NCI-H1092 (cell line): ENCODE data around the gene ABI3BP.
"Not testable (repeated sequence)": the region's sequence is repeated elsewhere in the genome, so short reads cannot be mapped to it uniquely, and the experiment has no call there.

Source experiments
- DNase-seq: peaks from one replicate; lab custom pipeline; 2025; lab: John Stamatoyannopoulos, UW

Gene ABI3BP

DNA sequence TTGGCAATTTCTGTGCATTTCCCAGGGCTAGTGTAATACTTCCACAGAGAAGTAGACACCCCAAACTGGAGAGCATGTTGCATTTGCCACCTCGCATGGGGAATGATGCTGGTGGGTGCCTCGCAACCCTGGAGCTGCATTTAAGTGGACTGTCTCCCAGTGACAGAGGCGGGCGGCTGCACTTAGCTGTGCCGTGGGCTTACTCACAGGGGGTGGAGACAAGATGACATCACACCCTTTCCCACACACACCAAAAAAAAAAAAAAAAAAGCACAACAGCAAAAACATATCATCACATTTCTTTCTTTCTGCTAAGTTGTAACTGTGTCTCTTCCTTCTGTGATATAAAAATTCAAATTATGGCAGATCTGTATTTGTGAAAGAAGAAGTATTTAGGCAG is at the start of gene ABI3BP:
TSS of gene ABI3BP (minus strand) at position 113 of the 400 bp plus-strand sequence. CDS start at position 76, 37 bp downstream.
- DNase-seq, result no peak

- DNase-seq, result no peak
Measured at GRCh38 chr3:101039285-101039684, 46.1 kb upstream of the ABI3BP start.

DNA sequence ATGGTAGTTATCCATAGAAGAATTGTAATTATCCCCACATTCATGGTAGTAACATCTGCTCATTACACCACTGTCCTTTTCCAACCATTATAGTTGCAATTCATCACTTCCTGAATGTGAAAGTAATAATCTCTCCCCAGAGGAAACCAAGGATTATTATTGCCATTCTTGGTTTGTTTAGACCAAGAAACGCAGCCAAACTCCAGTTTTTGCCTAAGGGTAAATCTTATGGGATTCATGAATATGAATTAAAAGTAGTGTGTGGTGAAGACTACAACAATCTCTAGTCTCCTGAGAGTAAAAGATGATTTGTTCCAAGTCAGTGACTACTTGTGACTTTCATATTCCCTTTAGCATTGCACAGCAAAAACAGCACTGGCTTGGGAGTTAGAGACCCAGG is 45.7 kb upstream of the ABI3BP start:
- DNase-seq, result no peak

DNA sequence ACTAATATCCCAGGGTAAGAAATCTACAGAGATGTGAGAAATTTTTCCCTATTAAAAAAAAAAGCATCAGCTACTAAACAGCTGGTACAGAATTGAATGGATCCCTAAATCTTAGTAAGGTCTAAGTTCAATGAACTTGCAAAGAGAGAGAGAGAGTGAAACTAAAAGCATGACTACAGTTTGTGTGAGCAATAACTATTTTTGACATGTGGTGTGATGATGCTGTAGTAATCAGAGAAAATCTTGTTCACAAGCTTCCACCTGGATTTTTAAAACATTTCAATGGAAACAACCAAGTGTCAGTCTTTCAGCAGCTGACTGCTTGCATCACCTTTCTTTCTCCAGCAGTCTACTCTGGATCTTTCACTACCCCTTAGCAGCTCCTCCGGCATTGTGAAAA is 45.2 kb upstream of the ABI3BP start:
- DNase-seq, result no peak

DNA sequence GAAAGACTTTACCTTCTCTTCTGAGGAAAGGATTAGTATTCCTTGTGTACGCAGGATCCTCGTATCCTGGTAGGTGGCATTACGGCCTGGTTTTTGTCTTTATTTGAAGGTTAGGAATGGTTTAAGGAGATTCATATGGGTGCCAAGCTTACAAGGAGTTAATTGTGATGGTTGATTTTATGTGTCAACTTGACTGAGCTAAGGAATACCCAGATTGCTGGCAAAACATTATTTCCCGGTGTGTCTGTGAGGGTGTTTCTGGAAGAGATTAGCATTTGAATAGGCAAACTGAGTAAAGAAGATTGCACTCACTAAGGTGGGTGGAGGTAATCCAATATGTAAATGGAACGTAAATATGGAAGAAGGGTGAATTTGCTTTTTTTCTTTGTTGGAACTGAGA is 44.4 kb upstream of the ABI3BP start:
- DNase-seq, result no peak

DNA sequence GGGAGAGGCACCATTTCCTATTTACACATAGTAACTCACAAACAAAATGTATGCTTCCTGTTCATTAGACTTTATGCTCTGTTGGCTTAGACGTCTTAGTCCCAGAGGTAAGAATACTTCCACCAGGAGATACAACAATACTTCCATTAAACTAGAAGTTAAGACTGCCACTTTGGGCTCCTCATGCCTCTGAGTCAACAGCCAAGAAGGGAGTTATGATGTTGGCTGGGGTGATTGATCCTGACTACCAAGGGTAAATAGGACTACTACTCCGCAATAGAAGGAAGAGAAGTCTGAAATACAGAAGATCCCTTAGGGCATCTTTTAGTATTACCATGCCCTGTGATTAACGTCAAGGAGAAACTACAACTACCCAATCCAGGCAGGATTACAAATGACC is 43.5 kb upstream of the ABI3BP start:
- DNase-seq, result no peak

DNA sequence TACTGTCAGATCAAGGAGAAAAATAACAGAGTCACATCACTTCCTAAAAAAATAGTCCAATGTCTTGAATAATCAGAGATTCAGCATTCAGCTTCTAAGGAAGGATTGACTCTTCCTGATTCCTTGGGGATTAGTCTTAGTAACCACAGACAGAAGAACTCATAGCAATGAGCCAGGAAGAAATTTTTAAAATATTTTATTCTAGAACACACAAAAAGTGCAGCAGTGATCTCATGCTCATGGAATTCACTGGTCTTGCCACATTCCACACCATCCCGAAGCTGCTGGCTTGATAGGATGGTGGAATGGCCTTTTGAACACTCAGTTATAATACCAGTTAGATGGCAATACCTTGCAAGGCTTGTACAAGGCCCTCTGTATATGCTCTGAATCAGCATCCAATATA is 43.0 kb upstream of the ABI3BP start:
- no peak for DNase-seq

DNA sequence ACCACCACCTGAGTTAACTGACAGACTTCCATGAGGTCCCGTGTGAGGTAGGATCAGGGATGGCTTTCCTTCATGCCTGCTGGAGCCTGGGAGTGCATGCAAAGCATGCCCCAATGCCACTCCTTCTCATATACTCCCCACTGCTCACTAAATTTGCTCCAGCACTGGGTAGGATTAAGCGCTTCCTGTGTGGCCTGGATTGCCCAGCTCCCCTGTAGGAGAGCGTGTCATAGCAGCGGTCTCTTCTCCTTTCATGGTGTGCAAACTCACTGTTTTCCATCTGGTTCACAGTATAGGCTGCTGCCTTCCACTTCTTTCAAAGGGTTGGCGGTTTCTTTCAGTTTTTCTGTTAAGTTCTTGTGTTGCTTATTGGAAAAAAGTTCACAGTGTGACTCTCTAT is 34.1 kb upstream of the ABI3BP start:
- no peak for DNase-seq

- no peak for DNase-seq
Measured at GRCh38 chr3:101026881-101027280, 33.7 kb upstream of the ABI3BP start.

- DNase-seq, result no peak
Measured at GRCh38 chr3:101026244-101026643, 33.0 kb upstream of the ABI3BP start.

DNA sequence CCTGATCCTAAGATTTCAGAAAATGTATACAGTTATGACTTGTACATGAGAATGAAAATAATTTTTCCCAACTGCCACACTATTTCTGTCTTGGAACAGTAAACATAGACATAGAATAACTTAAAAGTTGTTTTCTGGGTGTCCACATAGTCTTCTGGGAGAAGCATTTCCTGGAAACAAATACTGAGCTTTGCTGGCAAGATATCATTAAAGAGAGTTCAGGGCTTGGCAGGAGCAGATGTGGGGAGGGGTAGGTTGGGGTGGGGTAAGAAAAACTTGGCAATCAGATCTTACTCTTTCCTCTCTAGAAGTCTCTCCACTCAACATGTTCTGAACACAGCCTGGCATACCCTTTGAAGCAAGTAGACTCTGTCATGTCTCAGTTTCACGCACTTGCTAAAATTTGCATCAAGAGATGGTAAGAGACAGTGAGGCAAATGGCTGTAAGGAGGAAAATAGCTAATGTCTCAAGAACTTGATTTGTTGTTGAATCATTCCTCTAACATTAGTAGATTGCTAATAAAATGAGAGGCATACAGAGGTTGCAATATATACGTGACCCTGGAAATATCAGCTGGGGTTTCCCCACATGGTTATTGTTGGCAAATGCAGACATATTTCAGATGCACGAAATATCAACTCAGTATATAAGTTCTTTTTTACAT is 27.3 kb upstream of the ABI3BP start:
- DNase-seq, result no peak

DNA sequence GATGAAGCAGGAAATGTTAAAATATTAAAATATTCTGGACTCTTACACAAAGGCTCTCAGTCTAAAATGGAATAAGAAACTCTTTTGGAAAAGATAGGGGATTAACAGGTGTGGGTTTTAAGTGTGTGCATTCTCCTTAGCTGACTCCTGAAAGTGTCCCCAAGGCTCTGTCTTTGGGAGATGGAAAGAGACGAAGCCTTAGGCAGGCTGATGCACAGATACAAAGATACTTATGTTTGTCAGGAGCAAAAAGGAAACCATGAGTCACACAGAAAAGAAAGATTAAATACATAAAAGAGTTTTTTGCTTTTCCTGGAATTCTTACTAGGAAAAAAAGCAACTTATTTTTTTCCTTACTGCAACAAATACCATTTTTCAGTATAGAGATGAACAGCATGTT is 23.8 kb upstream of the ABI3BP start:
- DNase-seq, result no peak

- not testable (repeated sequence) for DNase-seq
Measured at GRCh38 chr3:101012312-101012711, 19.1 kb upstream of the ABI3BP start.

- no peak for DNase-seq
Measured at GRCh38 chr3:101011136-101011535, 17.9 kb upstream of the ABI3BP start.

DNA sequence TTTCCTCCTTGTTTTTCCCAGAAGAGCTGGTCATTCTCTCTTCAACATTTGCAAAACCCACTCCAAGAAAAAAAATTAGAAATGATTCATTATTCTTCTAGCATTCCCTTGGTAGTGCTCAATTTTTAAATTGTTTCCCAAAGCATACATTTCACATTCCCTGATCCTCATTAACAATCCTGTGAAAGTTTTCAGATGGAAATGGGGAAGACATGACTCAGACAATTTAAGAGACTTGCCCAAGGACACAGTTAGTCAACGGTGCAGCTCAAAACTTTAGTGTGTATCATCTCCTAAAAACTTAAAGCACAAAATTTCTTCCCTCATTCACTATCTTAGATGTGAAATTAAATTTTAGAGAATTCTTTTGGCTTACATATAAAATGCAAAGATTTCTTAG is 17.1 kb upstream of the ABI3BP start:
- no peak for DNase-seq

DNA sequence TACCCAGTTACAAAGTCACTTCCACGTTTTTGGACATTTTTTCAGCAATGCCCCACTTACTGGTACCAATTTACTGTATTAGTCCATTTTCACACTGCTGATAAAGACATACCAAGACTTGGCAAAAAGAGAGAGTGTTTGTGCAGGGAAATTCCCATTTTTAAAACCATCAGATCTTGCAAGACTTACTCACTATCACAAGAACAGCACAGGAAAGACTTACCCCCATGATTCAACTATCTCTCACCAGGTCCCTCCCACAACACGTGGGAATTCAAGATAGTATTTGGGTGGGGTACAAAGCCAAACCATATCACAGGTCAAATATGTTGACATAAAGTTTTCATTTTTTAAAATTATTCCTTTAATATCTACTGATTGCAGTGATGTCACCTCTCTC is 16.2 kb upstream of the ABI3BP start:
- DNase-seq, result no peak

DNA sequence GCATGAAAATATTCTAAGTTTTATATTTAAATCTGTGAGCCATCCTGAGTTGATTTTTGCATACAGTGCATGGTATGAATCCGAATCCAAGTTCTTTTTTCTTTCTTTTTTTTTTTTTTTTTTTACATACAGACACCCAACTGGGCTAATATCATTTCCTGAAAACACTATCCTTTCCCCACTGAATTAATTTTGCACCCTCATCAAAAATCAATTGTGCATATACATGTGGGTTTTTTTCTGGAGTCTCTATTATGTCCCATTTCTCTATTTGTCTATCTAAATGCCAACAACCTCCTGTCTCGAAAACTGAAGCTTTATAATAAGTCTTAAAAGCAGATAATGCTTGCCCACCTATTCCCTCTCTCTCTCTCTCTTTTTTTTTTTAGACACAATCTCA is 5.9 kb upstream of the ABI3BP start:
- DNase-seq, result no peak

DNA sequence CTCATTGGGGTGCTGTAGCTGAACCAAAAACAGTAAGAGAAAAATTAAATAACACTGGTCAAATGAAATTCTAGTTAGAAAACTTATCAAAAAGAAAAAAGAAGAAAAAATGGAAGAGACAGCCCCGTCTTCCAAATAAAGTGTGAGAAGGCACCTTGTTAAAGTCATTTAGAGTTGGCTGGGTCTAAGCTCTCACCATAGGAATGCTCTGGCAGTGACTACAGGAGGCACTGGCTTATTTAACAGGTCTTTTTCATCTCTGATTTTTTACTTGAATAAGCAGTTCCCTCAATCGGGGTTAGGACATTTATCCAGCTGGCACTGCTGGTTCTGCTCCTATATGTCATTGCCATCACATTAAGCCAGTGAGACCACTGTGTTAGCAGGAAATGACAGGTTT is 1.6 kb upstream of the ABI3BP start:
- DNase-seq, result no peak

DNA sequence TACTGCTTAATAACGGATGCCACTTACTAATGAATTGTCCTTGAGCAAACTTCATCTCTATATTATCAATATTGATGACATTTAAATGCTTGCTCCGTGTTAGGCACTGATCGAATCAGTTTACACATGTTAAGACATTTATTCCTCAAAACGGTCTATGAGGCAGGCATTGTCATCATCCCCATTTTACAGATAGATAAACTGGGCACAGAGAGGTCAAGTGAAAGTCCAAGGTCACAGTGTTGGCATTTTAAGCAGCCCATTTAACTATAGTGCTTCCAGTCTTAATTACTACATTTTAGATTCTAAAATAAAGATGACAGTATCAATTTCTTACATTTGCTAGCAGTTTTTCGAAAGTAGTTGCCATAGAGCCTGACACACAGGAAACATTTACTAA is 966 bp upstream of the ABI3BP start:
- DNase-seq, result no peak

DNA sequence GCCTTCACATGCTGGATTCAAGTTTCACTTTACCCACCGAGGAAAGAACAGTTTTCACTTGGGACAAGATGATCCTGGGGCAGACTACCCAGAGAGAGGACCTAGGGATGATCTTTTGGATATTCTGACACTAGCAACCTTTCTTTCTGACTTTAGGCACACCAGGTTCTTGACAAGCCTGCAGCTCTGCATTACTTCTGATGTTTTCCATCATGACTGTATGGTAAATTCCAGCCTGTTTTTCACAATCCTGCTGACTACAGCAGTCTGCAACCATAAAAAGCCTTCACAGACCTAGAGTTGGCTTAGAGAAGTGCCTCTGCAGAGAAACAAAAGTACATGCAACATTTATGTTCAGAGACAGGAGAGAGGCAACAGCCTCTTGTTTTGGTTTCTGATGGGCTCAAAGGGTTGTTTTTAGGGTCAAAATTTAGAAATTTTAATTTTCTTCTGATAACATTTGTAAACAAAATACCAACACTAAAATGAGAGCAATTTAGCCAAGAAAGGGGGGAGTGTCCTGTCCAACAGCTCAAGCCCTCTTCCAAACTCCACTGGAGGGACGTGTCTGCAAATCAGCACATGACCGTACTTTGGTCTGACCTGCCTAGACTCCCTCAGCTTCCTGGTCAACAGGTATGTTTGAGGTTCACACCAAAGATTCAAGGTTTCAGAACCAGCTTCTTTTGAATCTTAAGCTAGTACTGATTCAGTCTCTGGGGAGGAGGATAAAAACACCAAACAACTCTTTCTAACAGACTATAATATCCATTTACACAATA is 799 bp downstream of the ABI3BP start:
- no peak for DNase-seq

DNA sequence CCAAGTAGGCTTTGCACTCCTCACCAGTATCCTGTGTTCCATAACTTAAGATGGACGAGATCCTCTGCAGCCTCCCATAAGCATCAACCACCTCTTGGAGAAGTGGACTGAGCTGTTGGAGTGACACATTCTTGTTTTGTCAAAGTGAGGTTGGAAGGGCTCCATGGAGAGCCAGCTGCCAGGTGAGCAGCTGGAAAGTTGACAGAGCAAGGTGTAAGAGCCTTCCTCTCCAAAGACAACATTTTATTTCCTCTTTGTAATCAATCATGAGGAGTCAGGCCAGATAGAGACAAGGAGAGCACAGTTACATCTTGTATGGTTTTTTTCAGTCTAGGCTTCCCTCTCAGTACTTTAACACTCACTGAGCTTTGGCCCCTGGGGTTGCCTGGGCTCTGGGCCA is 5.1 kb downstream of the ABI3BP start:
- DNase-seq, result no peak

DNA sequence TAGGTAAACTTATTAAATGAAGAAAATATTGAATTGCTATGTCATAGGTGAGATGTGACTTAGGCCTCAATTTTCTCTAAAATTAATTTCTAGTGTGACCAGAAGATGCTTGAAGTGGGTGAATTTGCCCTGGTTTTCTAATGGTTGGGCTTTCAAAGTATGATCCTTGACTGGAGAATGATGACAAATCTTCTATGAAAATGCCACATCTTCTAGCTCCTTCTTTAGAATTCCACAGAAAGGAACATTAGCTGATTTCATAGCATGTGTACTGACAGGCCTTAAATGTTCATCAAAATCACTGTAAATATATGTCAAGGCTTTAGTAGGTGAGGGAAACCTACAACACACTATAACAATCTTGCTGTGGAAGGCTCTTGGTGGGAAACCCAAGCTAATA is 8.9 kb downstream of the ABI3BP start:
- DNase-seq, result no peak

- no peak for DNase-seq
Measured at GRCh38 chr3:100982710-100983109, 10.5 kb downstream of the ABI3BP start.
